Esophagus squamous epithelium (tissue), 4 donors: Measurements from ENCODE around the gene PRIM2.
"Not testable (repeated sequence)": the region's sequence is repeated elsewhere in the genome, so short reads cannot be mapped to it uniquely, and the experiment has no call there.

Experiments
- POLR2A ChIP-seq, 4 donors: fragments of 450-650 bp; IDR thresholded peaks; one replicate each; pipeline ENCODE4 v1.6.1; 2017; ENCODE audit warnings: antibody characterized with exemption in 4 of 4, mild to moderate bottlenecking in 4 of 4, moderate library complexity in 3 of 4
- TF ChIP-seq, protein P1 (sequence below), 6 experiments: fragments of 450-650 bp in 4 of 6; fragments of 200-600 bp in 2 of 6; sonication (generic) in 2 of 6; IDR thresholded peaks; one replicate each; pipeline ENCODE4 v1.5.1; 2016 to 2019; ENCODE audit warnings: antibody characterized with exemption in 6 of 6, mild to moderate bottlenecking in 4 of 6, moderate library complexity in 4 of 6

DNA sequence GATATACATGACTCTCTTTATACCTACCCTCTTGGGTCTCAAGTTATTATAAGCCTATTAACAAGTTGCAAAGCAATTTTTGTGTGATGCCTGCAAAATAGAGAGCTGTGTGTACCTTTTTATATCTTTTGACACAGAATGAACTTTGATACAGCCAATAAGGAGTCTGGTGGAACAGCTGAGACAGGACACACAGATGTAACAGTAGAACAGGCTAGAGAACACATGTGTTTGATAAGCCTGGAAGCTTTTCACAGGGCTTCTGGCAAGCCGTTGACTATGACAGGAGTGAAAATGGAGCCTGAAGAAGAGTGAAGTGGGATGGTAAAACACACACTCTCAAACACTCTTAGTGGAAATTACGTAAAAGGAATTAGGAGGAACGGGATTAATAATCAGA is 25.9 kb downstream of the PRIM2 start:
- TF ChIP-seq, protein P1, sequence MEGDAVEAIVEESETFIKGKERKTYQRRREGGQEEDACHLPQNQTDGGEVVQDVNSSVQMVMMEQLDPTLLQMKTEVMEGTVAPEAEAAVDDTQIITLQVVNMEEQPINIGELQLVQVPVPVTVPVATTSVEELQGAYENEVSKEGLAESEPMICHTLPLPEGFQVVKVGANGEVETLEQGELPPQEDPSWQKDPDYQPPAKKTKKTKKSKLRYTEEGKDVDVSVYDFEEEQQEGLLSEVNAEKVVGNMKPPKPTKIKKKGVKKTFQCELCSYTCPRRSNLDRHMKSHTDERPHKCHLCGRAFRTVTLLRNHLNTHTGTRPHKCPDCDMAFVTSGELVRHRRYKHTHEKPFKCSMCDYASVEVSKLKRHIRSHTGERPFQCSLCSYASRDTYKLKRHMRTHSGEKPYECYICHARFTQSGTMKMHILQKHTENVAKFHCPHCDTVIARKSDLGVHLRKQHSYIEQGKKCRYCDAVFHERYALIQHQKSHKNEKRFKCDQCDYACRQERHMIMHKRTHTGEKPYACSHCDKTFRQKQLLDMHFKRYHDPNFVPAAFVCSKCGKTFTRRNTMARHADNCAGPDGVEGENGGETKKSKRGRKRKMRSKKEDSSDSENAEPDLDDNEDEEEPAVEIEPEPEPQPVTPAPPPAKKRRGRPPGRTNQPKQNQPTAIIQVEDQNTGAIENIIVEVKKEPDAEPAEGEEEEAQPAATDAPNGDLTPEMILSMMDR (IDR thresholded peaks at IDR 0.05), result not testable (repeated sequence)
- not testable (repeated sequence) for TF ChIP-seq POLR2A (IDR thresholded peaks at IDR 0.05)
